DND-41 (cell line): ENCODE data around the gene SCAF8.

Source experiments
- EZH2 ChIP-seq: IDR thresholded peaks from 3 replicates; pipeline ENCODE4 v1.6.1; 2012; ENCODE audit warnings: borderline replicate concordance, low read depth, mild to moderate bottlenecking, moderate library complexity, low read length, inconsistent platforms; ENCODE audit not compliant: severe bottlenecking
- TF ChIP-seq, protein P1 (sequence below): IDR thresholded peaks from 2 replicates; pipeline ENCODE4 v1.5.1; 2012; ENCODE audit warnings: borderline replicate concordance, low read length, moderate library complexity, mild to moderate bottlenecking; ENCODE audit not compliant: poor library complexity, severe bottlenecking; ENCODE audit errors: extremely low read depth

DNA sequence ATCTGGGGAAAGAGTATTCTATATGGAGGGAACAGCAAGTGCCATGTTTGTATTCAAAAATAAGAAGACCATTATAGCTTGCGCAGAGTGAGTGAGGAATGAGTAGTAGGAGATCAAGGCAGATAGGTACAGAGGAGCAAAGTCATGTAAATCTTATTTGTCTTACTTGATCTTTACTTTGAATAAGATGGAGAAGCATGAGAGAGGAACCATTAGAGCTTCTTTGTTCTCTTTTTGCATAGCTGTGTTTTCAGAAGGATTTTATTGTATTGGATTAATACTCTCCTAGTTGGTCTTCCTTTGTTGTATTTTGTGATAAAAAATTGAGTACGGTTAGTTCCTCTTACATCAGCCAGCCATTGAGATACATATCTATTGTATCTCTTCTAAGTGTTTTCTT lies 88.4 kb downstream of the SCAF8 start:
- TF ChIP-seq, protein P1, sequence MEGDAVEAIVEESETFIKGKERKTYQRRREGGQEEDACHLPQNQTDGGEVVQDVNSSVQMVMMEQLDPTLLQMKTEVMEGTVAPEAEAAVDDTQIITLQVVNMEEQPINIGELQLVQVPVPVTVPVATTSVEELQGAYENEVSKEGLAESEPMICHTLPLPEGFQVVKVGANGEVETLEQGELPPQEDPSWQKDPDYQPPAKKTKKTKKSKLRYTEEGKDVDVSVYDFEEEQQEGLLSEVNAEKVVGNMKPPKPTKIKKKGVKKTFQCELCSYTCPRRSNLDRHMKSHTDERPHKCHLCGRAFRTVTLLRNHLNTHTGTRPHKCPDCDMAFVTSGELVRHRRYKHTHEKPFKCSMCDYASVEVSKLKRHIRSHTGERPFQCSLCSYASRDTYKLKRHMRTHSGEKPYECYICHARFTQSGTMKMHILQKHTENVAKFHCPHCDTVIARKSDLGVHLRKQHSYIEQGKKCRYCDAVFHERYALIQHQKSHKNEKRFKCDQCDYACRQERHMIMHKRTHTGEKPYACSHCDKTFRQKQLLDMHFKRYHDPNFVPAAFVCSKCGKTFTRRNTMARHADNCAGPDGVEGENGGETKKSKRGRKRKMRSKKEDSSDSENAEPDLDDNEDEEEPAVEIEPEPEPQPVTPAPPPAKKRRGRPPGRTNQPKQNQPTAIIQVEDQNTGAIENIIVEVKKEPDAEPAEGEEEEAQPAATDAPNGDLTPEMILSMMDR: no peak
- no peak for TF ChIP-seq EZH2
